SJSA1 (cell line): Measurements from ENCODE around the gene BOD1L1. TPM values are rescaled to one million over a fixed set of nuclear protein-coding genes. Genes with fewer than 3 reads are reported as not detected.
A peak's percentile ranks its signal among the peaks of the same experiment; 100 is the strongest.

ENCODE experiments used
- DNase-seq, 2 experiments: peaks; one replicate each; pipeline ENCODE4 v3.0.0-alpha.2; 2015 to 2020; ENCODE audit warnings: low spot score in 2 of 2, low read depth in 1 of 2
- H3K27ac ChIP-seq: fragments of 250-450 bp; sonication (Bioruptor Pico); 2 replicates; pipeline ENCODE4 v1.5.1; 2020; ENCODE audit warnings: mild to moderate bottlenecking, moderate library complexity
- H3K27me3 ChIP-seq: fragments of 250-450 bp; sonication (Bioruptor Pico); replicated peaks from 2 replicates; pipeline ENCODE4 v1.5.1; 2020; ENCODE audit warnings: mild to moderate bottlenecking, moderate library complexity
- H3K36me3 ChIP-seq: fragments of 250-450 bp; sonication (Bioruptor Pico); 2 replicates; pipeline ENCODE4 v1.5.1; 2020; ENCODE audit warnings: mild to moderate bottlenecking
- H3K4me1 ChIP-seq: fragments of 250-450 bp; sonication (Bioruptor Pico); replicated peaks from 2 replicates; pipeline ENCODE4 v1.6.1; 2021; ENCODE audit warnings: mild to moderate bottlenecking
- H3K4me3 ChIP-seq: fragments of 250-450 bp; sonication (Bioruptor Pico); 2 replicates; pipeline ENCODE4 v1.5.1; 2020; ENCODE audit warnings: mild to moderate bottlenecking
- H3K9me3 ChIP-seq: fragments of 250-450 bp; sonication (Bioruptor Pico); replicated peaks from 2 replicates; pipeline ENCODE4 v1.5.1; 2020; ENCODE audit warnings: mild to moderate bottlenecking
- total RNA-seq: library from RNA; depleted of rRNA; stranded (reverse); fragments of >200 nt; shearing (Covaris generic); gene quantifications from 2 replicates; pipeline ENCODE4 v1.2.3, GENCODE V29; 2014

BOD1L1 gene
- total RNA-seq, 1 experiment from 2014 or later: 10.3 TPM

DNA sequence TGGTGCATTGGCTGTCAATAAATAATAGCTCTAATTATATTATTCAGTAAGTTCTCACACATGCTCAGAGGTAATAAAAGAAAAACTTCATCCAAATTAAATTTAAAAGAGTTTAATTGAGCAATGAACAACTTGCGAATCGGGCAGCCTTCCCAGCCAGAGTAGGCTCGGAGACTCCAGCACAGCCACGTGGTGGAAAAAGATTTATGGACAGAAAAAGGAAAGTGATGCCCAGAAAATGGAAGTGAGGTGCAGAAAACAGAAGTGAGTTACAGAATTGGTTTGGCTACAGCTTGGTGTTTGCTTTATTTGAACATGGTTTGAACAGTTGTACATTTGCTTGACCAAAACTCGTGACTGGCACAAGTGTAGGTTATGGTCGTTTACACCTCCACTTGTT, 13.6 kb upstream of the BOD1L1 start:
- Histone ChIP-seq H3K4me3 (no peak overlapping the region), H3K4me1 (no peaks in the 10 kb centered on the region), H3K27me3 (no peaks in the 10 kb centered on the region), H3K36me3 (no peaks in the 10 kb centered on the region), H3K9me3 (no peaks in the 10 kb centered on the region), H3K27ac (no peak overlapping the region)
- DNase-seq: no peak

- H3K27ac ChIP-seq: no peak overlapping the region
- H3K9me3 ChIP-seq: no peaks in the 10 kb centered on the region
- no peaks in the 10 kb centered on the region for H3K27me3 ChIP-seq
- no peaks in the 10 kb centered on the region for H3K36me3 ChIP-seq
- no peaks in the 10 kb centered on the region for H3K4me1 ChIP-seq
- no peak for DNase-seq
- no peak overlapping the region for H3K4me3 ChIP-seq
Measured at GRCh38 chr4:13640149-13640940, 12.8 kb upstream of the BOD1L1 start.

DNA sequence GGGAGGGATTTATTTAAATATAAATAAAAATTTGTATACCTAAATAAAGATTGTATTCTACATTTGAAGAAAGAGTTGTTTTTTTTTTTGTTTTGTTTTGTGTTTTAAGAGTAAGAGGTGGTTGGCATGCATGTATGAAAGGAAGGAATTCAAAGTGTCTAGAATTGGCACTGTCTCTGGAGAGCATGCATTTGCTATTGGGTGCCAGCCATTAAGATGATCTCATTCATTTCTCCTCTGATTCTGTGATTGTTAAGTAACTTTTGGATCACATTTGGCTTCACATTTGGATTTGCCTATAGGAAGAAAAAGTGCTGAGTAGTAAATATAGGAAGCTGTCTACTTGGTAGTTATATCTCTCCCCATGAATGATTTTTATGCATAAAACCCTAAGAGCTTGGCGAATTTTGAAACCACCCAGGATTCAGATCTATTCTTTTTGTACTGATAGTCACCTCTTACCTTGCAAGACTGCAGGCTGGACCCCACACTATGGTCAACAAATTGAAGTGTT, 7.8 kb upstream of the BOD1L1 start:
- no peaks in the 10 kb centered on the region for H3K4me1 ChIP-seq
- no peak overlapping the region for H3K4me3 ChIP-seq
- no peaks in the 10 kb centered on the region for H3K27me3 ChIP-seq
- DNase-seq: no peak
- no peaks in the 10 kb centered on the region for H3K36me3 ChIP-seq
- H3K27ac ChIP-seq: no peak overlapping the region
- no peaks in the 10 kb centered on the region for H3K9me3 ChIP-seq

DNA sequence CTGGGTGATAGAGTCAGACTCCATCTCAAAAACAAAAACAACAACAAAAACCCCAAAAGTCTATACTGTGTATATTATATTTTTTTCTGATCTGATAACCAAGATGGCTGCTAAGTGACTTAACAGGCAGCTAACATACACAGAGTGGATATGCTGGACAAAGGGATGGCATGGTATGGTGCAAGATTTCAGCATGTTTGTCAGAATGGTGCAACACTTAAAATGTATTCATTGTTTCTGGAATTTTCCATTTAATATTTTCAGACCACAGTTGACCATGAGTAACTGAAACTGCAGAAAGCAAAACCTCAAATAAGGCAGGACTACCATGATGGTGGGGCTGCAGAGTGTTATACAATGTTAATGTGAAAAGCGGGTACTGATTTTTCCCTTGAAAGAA, 6.1 kb upstream of the BOD1L1 start:
- no peaks in the 10 kb centered on the region for H3K36me3 ChIP-seq

GRCh38 chr4:13627178-13627605, 333 bp downstream of the BOD1L1 start:
- no peaks in the 10 kb centered on the region for H3K9me3 ChIP-seq
- peak overlapping the region; percentile 78 for H3K27ac ChIP-seq
- no peaks in the 10 kb centered on the region for H3K4me1 ChIP-seq
- H3K36me3 ChIP-seq: no peaks in the 10 kb centered on the region
- peak overlapping the region; percentile 58 for H3K4me3 ChIP-seq
- H3K27me3 ChIP-seq: no peaks in the 10 kb centered on the region
- DNase-seq: no peak

More for the DNA sequence above, 6.1 kb upstream of the BOD1L1 start:
- H3K4me1 ChIP-seq: no peaks in the 10 kb centered on the region
- no peak for DNase-seq
- no peaks in the 10 kb centered on the region for H3K9me3 ChIP-seq
- H3K27ac ChIP-seq: no peak overlapping the region
- H3K27me3 ChIP-seq: no peaks in the 10 kb centered on the region
- no peak overlapping the region for H3K4me3 ChIP-seq

DNA sequence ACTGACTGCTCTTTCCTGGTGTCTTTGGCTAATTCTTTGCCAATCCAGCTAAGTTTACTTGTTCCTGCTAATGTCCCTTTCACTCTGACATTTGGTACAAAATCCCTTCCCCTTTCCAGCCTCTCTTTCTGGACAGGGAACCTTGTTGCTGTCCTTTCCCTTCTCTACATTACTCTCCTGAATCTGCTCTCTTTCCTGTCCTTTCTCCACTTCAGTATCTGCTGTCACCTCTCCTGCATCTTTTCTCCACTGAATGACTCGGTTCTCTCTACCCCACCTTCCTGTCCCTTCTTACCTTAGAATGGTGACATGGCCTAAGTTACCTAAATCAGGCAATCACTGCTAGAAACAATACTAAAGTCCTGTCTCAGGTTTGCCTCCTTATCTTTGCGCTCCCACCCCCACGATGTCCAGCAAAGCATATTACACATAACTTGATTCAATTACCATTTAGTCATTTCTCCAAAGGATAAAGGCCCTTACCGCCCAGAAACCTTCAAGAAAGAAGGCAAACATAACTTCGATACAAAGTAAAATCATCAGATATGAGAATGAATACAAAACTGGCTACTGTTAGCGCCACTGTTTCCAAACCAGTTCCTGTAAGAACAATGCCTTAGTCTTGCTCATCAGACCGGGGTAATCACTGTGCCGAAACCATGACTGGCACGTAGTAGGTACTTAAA, 890 bp downstream of the BOD1L1 start:
- no peaks in the 10 kb centered on the region for H3K36me3 ChIP-seq
- H3K27ac ChIP-seq: peak overlapping the region; percentile 78
- peak overlapping the region; percentile 58 for H3K4me3 ChIP-seq
- DNase-seq: no peak
- H3K9me3 ChIP-seq: no peaks in the 10 kb centered on the region
- no peaks in the 10 kb centered on the region for H3K27me3 ChIP-seq
- H3K4me1 ChIP-seq: no peaks in the 10 kb centered on the region

DNA sequence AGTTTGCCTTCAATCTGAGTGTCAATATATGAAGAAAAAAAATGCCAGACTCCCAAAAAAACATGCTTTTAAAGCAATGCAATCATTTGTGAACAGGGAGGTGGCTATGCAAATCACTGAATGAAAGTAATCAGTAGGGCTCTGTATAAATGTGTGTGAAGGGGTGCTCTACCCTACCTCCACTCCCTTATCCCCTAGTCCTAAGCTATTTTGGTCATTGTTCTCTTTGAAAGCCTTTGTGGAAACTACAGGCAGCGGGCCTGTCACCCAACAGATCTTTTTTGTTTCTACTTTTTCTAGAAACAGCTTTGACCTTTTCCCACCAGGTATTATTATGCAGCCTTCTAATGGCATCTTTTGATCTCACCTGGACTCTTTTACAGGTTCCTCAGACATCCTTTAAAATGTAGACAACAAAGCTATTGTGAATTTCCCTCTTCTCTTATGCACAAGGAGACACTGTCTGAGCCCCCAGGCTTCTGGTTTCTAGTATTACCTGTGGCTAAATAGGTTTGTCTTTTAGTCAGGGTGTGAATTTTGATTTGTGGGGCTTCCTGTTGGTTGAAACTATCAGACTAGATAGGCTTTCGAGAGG, 9.2 kb downstream of the BOD1L1 start:
- no peak for DNase-seq
- Histone ChIP-seq H3K36me3 (peaks cover 7% of the 10 kb centered on the region; the same call in 1 of the 2 replicates), H3K27me3 (no peaks in the 10 kb centered on the region), H3K4me3 (no peak overlapping the region), H3K4me1 (no peaks in the 10 kb centered on the region), H3K27ac (no peak overlapping the region), H3K9me3 (no peaks in the 10 kb centered on the region)

- peaks cover 8% of the 10 kb centered on the region; the same call in 1 of the 2 replicates for H3K36me3 ChIP-seq
- no peaks in the 10 kb centered on the region for H3K9me3 ChIP-seq
- H3K4me1 ChIP-seq: no peaks in the 10 kb centered on the region
- no peak for DNase-seq
- H3K27ac ChIP-seq: no peak overlapping the region
- H3K27me3 ChIP-seq: no peaks in the 10 kb centered on the region
- no peak overlapping the region for H3K4me3 ChIP-seq
Measured at GRCh38 chr4:13617801-13618200, 9.7 kb downstream of the BOD1L1 start.

DNA sequence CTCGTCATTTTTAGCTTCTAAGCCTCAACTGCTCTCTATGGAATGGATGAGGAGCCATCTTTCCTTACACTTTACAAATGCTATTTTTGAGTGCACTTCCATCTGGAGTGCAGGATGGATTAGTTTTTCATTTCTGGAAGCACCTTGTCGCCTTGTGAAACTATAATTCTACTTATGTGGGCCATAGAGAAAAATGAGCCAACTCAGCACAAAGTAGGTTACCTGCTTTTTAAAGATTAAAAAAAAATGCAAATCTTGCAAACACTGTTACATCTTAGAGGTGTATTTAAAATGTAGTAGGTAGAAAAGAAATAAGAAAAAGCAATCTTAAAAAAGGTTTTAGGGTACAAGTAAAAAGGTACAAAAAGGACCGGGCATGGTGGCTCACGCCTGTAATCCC, 10.9 kb downstream of the BOD1L1 start:
- DNase-seq: no peak
- H3K9me3 ChIP-seq: no peaks in the 10 kb centered on the region
- H3K36me3 ChIP-seq: peaks cover 8% of the 10 kb centered on the region; the same call in 1 of the 2 replicates
- H3K27ac ChIP-seq: no peak overlapping the region
- no peaks in the 10 kb centered on the region for H3K27me3 ChIP-seq
- no peaks in the 10 kb centered on the region for H3K4me1 ChIP-seq
- no peak overlapping the region for H3K4me3 ChIP-seq

DNA sequence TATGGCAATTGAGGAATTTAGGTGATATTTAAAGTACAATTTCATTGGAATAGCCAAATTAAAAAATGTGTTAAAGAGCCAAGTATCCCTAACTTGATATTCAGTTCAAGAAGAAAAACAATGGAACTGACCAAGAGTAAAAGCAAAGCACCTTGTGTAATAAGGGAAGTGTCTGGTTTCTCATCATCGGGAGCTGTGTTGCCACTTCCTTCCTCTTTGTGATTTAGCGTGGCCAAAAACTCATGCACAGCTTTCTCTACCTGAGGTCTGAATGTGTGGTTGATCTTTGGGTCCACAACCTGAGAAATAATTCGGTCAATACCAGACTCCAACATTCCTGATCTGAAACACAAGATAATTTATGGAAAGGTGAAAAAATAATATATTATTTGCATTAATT, 12.4 kb downstream of the BOD1L1 start:
- no peak for DNase-seq
- Histone ChIP-seq H3K27me3 (no peaks in the 10 kb centered on the region), H3K9me3 (no peaks in the 10 kb centered on the region), H3K36me3 (peaks cover 11% of the 10 kb centered on the region), H3K4me3 (no peak overlapping the region), H3K4me1 (no peaks in the 10 kb centered on the region), H3K27ac (no peak overlapping the region)

DNA sequence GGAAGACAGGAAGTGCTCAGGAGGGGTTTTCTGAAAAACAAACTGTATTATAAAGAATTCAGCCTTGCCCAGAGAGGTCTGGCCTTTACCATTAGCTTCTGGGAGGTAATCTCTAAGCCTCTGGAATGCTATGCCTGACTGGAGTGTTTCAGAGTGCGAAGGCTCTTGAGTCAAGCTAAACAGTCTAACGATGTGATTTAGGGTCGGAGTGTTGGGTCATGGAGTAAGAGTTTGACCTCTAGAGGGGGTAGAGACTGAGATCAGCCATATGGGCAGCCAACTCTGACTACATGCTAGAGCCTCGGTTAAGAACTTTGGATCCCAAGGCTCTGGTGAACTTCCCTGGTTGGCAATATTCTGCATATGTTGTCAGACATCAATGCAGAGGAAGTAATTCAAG, 15.0 kb downstream of the BOD1L1 start:
- Histone ChIP-seq H3K4me3 (no peak overlapping the region), H3K4me1 (no peaks in the 10 kb centered on the region), H3K27me3 (no peaks in the 10 kb centered on the region), H3K9me3 (no peaks in the 10 kb centered on the region), H3K27ac (no peak overlapping the region), H3K36me3 (peaks cover 11% of the 10 kb centered on the region)
- no peak for DNase-seq

- no peaks in the 10 kb centered on the region for H3K9me3 ChIP-seq
- no peak overlapping the region for H3K4me3 ChIP-seq
- H3K36me3 ChIP-seq: peaks cover 13% of the 10 kb centered on the region
- H3K4me1 ChIP-seq: no peaks in the 10 kb centered on the region
- no peak for DNase-seq
- H3K27ac ChIP-seq: no peak overlapping the region
- no peaks in the 10 kb centered on the region for H3K27me3 ChIP-seq
Measured at GRCh38 chr4:13611283-13611842, 16.2 kb downstream of the BOD1L1 start.

DNA sequence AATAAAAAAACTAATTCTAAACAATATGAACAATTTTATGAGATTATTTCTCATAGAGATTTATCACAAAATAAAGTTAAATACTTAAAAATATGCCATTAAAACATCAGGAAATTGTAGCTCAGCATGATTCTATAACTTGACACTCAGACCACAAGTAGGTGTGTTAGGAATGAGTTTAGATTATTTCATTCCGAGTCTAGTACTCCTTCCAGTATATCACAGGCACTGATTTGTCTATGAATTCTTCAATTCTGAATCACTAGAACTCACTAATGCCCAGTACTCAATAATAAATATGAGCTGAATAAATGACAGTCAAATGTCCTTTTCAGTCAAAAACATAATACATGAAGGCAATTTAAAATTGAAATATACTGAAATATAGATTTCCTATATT, 22.2 kb downstream of the BOD1L1 start:
- H3K27ac ChIP-seq: no peak overlapping the region
- H3K9me3 ChIP-seq: no peaks in the 10 kb centered on the region
- H3K4me3 ChIP-seq: no peak overlapping the region
- H3K27me3 ChIP-seq: no peaks in the 10 kb centered on the region
- no peak for DNase-seq
- H3K36me3 ChIP-seq: peaks cover 20% of the 10 kb centered on the region
- H3K4me1 ChIP-seq: no peaks in the 10 kb centered on the region

DNA sequence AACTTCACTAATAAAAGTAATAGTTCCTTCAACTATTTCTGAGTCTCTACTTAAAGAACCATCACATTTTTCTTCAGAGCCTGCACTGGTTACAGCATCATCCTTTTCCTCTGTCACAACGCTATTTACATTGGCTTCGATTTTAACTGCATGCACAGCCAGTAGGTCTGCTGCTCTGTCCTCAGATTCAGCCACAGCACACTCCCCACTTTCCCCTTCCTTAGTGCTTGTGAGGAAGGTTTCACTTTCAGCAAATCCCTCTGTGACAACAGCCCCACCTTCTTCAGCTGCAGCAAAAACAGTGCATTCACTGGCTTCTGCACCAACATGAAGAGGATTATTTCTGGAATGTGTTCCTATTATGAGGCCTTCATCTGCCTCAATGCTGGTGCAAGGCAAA, 25.7 kb downstream of the BOD1L1 start:
- H3K4me1 ChIP-seq: no peaks in the 10 kb centered on the region
- no peaks in the 10 kb centered on the region for H3K27me3 ChIP-seq
- no peaks in the 10 kb centered on the region for H3K9me3 ChIP-seq
- DNase-seq: no peak
- no peak overlapping the region for H3K27ac ChIP-seq
- peaks cover 24% of the 10 kb centered on the region for H3K36me3 ChIP-seq
- no peak overlapping the region for H3K4me3 ChIP-seq
